PC-3 (cell line): Measurements from ENCODE around the gene RMI1. TPM values are rescaled to one million over a fixed set of nuclear protein-coding genes. Genes with fewer than 3 reads are reported as not detected.

Experiments
- ATAC-seq: fragments of 200-7000 bp; cut with Tn5 transposase; 2 replicates; pipeline ENCODE4 v1.9.1; 2020; ENCODE audit warnings: mild to moderate bottlenecking, moderate library complexity
- BruUV-seq: library from RNA; stranded (reverse); fragments of 400-500 nt; replicated peaks from 2 replicates; lab custom pipeline; 2021; lab: Mats Ljungman, UMichigan
- CTCF ChIA-PET: fragments of 300-600 bp; sonication (Branson Sonifier 250); formaldehyde crosslinking; loops from one replicate; lab custom pipeline; 2022; ENCODE audit warnings: antibody characterized with exemption; lab: Charles Lee
- POLR2A ChIA-PET: fragments of 300-600 bp; sonication (Branson Sonifier 250); formaldehyde crosslinking; loops from one replicate; lab custom pipeline; 2022; ENCODE audit warnings: antibody characterized with exemption; ENCODE audit not compliant: unreplicated experiment; lab: Charles Lee
- DNase-seq: peaks from one replicate; pipeline ENCODE4 v3.0.0-alpha.2; 2015
- H2AFZ ChIP-seq: fragments of 300-600 bp; sonication (generic); 2 replicates; pipeline ENCODE4 v1.6.0; 2016; ENCODE audit warnings: antibody characterized with exemption, low read length
- H3F3A ChIP-seq: fragments of 300-600 bp; sonication (generic); one replicate; pipeline ENCODE4 v1.6.0; 2017; ENCODE audit warnings: antibody characterized with exemption, low read length, control low read depth, mild to moderate bottlenecking; ENCODE audit not compliant: unreplicated experiment
- H3K27ac ChIP-seq: fragments of 300-600 bp; sonication (generic); 2 replicates; pipeline ENCODE4 v1.5.1; 2016; ENCODE audit warnings: mild to moderate bottlenecking, low read length
- H3K27me3 ChIP-seq: fragments of 300-600 bp; sonication (generic); 2 replicates; pipeline ENCODE4 v1.6.1; 2016; ENCODE audit warnings: low read length, mixed read lengths
- H3K36me3 ChIP-seq: fragments of 300-600 bp; sonication (generic); 2 replicates; pipeline ENCODE4 v1.6.1; 2016; ENCODE audit warnings: low read depth, mixed run types, low read length, mixed read lengths
- H3K4me1 ChIP-seq: fragments of 300-600 bp; sonication (generic); 2 replicates; pipeline ENCODE4 v1.5.1; 2016; ENCODE audit warnings: low read length; ENCODE audit not compliant: insufficient read depth
- H3K4me2 ChIP-seq: fragments of 300-600 bp; sonication (generic); 2 replicates; pipeline ENCODE4 v1.6.0; 2016; ENCODE audit warnings: low read length
- H3K4me3 ChIP-seq: fragments of 300-600 bp; sonication (generic); 2 replicates; pipeline ENCODE4 v1.5.1; 2016; ENCODE audit warnings: mild to moderate bottlenecking, low read length, mixed read lengths
- H3K79me2 ChIP-seq: fragments of 300-600 bp; sonication (generic); 2 replicates; pipeline ENCODE4 v1.6.1; 2017; ENCODE audit warnings: low read length, mixed read lengths
- H3K9ac ChIP-seq: fragments of 300-600 bp; sonication (generic); 2 replicates; pipeline ENCODE4 v1.6.0; 2016; ENCODE audit warnings: mild to moderate bottlenecking, low read length
- H3K9me2 ChIP-seq: fragments of 300-600 bp; sonication (generic); replicated peaks from 2 replicates; pipeline ENCODE4 v1.6.1; 2016; ENCODE audit warnings: mixed run types, low read length, mixed read lengths
- H3K9me3 ChIP-seq: fragments of 300-600 bp; sonication (generic); 2 replicates; pipeline ENCODE4 v1.6.1; 2016; ENCODE audit warnings: low read length, mixed read lengths
- H4K20me1 ChIP-seq: fragments of 300-600 bp; sonication (generic); 2 replicates; pipeline ENCODE4 v1.6.1; 2016; ENCODE audit warnings: low read length, mixed read lengths
- CTCF ChIP-seq: fragments of 300-600 bp; sonication (generic); conservative IDR thresholded peaks from 2 replicates; pipeline ENCODE4 v1.5.1; 2017; ENCODE audit warnings: antibody characterized with exemption, low read depth, mild to moderate bottlenecking, low read length
- EZH2 ChIP-seq: fragments of 300-600 bp; sonication (generic); IDR thresholded peaks from one replicate; pipeline ENCODE4 v1.6.1; 2017; ENCODE audit warnings: antibody characterized with exemption, mild to moderate bottlenecking, low read length; ENCODE audit not compliant: unreplicated experiment
- EZH2phosphoT487 ChIP-seq: fragments of 300-600 bp; sonication (generic); IDR thresholded peaks from 2 replicates; pipeline ENCODE4 v1.6.1; 2018; ENCODE audit warnings: mild to moderate bottlenecking, antibody characterized with exemption, low read length, borderline replicate concordance
- intact Hi-C: fragments of 100-400 bp; cut with micrococcal nuclease; formaldehyde crosslinking; loops from 2 replicates; pipeline ENCODE4 v1.9.0; 2023
- total RNA-seq: library from RNA; depleted of rRNA; stranded (reverse); fragments of >200 nt; gene quantifications from 2 replicates; pipeline ENCODE4 v1.2.3, GENCODE V29; 2014

RMI1 gene
- total RNA-seq, 1 experiment from 2014 or later: 5.0 TPM

DNA sequence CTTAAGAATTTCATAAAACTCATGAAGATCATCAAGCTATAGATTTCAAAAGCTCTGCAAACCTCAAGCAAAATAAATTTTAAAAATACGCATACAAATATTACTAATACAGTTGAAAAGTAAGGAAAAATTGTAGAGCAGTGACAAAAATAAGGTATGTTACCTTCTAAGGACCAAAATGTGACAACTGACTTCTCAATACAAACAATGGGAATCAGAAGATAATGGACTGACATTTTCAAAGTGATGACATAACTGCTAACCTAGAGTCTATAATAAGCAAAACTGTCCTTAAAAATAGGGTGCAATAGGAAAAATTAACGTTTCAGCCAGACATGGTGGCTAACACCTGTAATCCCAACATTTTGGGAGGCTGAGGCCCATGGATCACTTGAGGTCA, 27.1 kb downstream of the RMI1 start:
- ATAC-seq (no peak), DNase-seq (no peak)
- no peak overlapping the region for H3K27ac ChIP-seq
- no peak overlapping the region for H3K4me2 ChIP-seq
- H4K20me1 ChIP-seq: no peaks in the 10 kb centered on the region
- no peak for TF ChIP-seq CTCF
- H3K27me3 ChIP-seq: no peaks in the 10 kb centered on the region
- intact Hi-C loops: no loop called here
- no peaks in the 10 kb centered on the region for H3K36me3 ChIP-seq
- no peaks in the 10 kb centered on the region for H3K79me2 ChIP-seq
- no peak overlapping the region for H3K9ac ChIP-seq
- BruUV-seq: no TSS peak
- no peaks in the 10 kb centered on the region for H3F3A ChIP-seq
- H3K4me1 ChIP-seq: no peaks in the 10 kb centered on the region
- H3K9me3 ChIP-seq: no peaks in the 10 kb centered on the region
- ChIA-PET CTCF (interaction anchor here (0.6 kb wide), 1 partner anchor 1690 kb away, joined by 3 read pairs; no protein-coding TSS in a partner anchor), POLR2A (no interaction called here)
- H2AFZ ChIP-seq: no peak overlapping the region
- H3K4me3 ChIP-seq: no peak overlapping the region
- H3K9me2 ChIP-seq: no peaks in the 10 kb centered on the region

GRCh38 chr9:84024041-84024575, 43.5 kb downstream of the RMI1 start:
- no TSS peak for BruUV-seq
- Histone ChIP-seq H3K27ac (no peak overlapping the region), H3K36me3 (no peaks in the 10 kb centered on the region), H3K27me3 (no peaks in the 10 kb centered on the region), H3K4me2 (no peak overlapping the region), H2AFZ (no peak overlapping the region), H3K4me3 (no peak overlapping the region), H3K9me2 (no peaks in the 10 kb centered on the region), H3K4me1 (no peaks in the 10 kb centered on the region), H3F3A (no peaks in the 10 kb centered on the region), H3K9me3 (no peaks in the 10 kb centered on the region), H3K79me2 (no peaks in the 10 kb centered on the region), H4K20me1 (no peaks in the 10 kb centered on the region), H3K9ac (no peak overlapping the region)
- ATAC-seq (no peak), DNase-seq (no peak)
- ChIA-PET CTCF (no interaction called here), POLR2A (no interaction called here)
- intact Hi-C loops: no loop called here
- no peak for TF ChIP-seq EZH2
- TF ChIP-seq CTCF: no peak
- no peak for TF ChIP-seq EZH2phosphoT487

- TF ChIP-seq EZH2 (no peak), CTCF (no peak), EZH2phosphoT487 (no peak)
- no peak for DNase-seq
- no peak overlapping the region for H3K27ac ChIP-seq
- no peaks in the 10 kb centered on the region for H3K9me3 ChIP-seq
- no peak overlapping the region for H3K4me3 ChIP-seq
- no peaks in the 10 kb centered on the region for H3K4me1 ChIP-seq
- ATAC-seq: no peak
- H3K79me2 ChIP-seq: no peaks in the 10 kb centered on the region
- BruUV-seq: no TSS peak
- no peaks in the 10 kb centered on the region for H3F3A ChIP-seq
- H3K4me2 ChIP-seq: no peak overlapping the region
- no peaks in the 10 kb centered on the region for H3K36me3 ChIP-seq
- H2AFZ ChIP-seq: no peak overlapping the region
- ChIA-PET POLR2A (no interaction called here), CTCF (no interaction called here)
- no peaks in the 10 kb centered on the region for H3K9me2 ChIP-seq
- intact Hi-C loops: no loop called here
- H3K27me3 ChIP-seq: peaks cover 6% of the 10 kb centered on the region; the same call in 1 of the 2 replicates
- H4K20me1 ChIP-seq: no peaks in the 10 kb centered on the region
- no peak overlapping the region for H3K9ac ChIP-seq
These were observed 46.6 kb downstream of the RMI1 start for GRCh38 chr9:84027201-84027600.
